GDM1 (cell line): ENCODE results near the gene FNTB.
A peak's percentile ranks its signal among the peaks of the same experiment; 100 is the strongest.

Source experiments
- DNase-seq: peaks from one replicate; lab custom pipeline; 2025; lab: John Stamatoyannopoulos, UW

Gene FNTB

DNA sequence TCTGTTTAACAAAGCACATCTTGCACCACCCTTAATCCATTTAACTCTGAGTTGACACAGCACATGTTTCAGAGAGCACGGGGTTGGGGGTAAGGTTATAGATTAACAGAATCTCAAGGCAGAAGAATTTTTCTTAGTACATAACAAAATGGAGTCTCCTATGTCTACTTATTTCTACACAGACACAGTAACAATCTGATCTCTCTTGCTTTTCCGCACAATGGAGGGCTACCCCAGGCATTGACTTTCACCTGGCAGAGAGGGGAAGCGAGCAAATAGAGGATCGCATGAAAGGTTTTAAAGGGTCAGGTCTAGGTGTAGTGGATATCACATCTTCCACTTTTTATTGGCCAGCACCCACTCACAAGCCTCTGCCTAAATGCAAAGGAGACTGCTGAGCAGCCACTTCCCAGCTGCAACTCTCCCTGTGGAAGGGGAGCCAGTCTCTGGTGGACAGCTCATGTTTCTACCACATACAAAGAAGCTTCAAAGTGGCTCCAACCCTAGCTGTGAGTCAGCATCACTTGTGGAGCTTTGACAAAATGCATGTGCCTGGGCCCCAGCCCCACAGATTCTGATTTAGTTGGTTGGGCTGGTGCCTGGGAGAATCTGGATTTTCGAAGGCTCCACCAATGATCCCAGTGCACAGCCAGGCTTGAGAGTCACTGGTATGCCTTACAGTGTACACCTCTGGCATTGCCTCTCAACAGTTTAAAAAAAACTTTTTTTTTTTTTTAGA is 7.2 kb upstream of the FNTB start:
- DNase-seq = no peak

DNA sequence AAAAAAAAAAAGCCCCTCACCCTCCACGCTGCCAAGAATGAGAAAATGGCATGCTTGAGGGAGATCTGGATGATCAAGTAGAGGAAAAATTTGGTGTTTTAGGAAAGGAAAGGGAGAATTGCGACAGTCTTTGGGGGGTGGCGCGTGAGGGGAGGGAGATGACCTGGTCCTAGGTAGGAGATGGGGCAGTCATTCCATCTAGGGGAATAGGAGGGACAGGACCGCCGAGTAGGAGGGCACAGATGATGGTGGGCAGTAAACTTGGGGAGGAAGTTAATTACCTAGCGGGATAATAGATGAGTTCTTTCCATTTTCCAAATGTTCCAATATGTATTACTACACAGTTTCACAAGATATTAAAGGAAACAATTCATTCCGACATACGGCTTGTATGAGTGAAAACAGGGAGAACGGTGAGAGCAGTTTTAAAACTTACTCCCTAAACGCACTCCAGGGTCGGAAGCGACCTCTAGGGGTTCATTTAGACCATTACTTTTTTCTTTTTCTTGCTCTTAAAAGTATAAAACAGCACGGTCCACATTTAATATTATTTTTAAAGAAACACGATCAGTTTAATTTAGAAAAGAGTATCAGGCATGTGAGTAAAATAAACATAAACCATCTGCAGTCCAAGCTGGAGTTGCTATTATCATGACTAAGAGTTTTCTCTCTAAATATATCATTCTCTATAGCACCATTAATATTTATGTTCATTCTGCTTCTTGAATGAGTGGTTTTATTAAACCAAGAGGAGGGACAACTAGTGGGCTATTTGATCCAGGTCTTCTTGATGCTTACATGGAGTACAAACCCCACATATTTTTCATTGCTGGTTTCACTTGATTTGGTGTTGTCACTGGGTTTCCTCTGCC is 3.0 kb upstream of the FNTB start:
- peak; percentile 25 for DNase-seq

DNA sequence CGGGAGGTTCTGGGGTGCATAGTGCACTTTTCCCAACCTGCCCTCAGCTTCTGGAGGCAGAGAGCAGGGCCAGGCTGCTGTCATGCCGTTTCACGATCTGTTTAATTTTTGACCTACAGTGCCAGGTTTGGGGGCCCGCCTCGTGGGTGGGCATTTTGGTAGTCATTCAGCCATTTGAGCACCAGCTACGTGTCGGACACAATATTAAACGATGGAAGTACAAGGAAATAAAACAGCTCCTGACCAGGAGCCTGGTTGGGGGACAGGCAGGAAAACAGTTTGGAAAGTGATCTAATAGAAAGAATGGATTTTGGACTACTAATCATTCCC is 708 bp downstream of the FNTB start:
- DNase-seq = no peak

DNA sequence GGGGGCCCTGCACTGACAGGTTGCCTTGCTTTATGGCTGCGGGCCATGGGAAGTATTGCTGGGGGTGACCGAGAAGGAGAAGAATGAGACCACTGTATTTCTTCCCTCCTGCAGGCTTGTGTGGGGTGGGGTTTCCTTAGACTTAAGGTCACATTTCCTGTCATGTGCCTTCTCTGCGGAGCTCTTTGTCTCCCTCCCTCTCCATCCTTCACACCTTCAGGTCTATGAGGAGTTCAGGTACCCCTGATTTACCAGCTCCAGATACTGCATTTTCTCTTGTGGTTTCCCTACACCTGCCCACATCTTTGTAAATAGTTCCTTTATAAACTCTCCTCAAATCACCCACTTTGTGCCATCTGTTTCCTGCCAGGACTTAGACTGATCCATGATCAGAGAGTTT is 3.6 kb downstream of the FNTB start:
- peak; percentile 42 for DNase-seq

DNA sequence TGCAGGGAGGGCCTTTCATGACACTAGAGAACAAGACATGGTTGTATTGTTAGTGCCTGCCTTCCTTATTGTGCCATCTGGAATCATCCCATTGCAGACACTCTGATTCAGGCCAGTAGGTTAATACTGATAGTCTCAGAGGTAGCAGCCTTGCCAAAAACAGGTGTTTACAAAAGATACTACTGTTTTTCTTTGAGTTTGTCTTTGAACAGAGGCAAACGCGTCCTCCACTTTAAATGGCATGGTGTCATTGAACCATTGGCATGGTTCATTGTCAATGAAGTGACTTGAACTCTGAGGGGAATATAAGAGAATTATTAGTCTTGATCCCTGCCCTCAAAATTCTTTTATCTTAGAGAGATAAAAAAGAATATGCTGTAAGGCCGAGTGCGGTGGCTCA is 4.2 kb downstream of the FNTB start:
- no peak for DNase-seq

DNA sequence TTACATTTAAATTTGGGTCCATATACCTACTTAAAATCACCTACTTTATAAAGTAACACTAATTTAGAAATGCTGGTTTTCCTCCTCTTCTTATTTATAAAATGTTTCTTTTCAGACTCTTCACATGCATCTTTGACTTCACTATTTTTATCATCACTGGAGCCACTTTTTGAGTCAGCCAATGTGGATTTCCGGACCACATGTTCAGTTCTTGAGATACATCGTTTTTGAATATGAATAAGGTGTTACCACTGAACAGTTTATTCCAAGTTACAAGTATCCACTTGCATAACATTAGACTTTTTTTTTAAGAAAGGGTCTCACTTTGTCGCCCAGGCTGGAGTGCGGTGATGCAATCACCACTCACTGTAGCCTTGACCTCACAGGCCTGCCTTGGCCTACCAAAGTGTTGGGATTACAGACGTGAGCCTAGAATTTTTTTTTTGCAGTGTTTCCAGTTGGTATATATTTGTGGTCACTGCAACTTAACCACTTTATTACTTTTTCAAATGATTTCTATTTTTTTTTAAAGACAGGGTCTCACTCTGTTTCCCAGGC is 5.7 kb downstream of the FNTB start:
- no peak for DNase-seq

DNA sequence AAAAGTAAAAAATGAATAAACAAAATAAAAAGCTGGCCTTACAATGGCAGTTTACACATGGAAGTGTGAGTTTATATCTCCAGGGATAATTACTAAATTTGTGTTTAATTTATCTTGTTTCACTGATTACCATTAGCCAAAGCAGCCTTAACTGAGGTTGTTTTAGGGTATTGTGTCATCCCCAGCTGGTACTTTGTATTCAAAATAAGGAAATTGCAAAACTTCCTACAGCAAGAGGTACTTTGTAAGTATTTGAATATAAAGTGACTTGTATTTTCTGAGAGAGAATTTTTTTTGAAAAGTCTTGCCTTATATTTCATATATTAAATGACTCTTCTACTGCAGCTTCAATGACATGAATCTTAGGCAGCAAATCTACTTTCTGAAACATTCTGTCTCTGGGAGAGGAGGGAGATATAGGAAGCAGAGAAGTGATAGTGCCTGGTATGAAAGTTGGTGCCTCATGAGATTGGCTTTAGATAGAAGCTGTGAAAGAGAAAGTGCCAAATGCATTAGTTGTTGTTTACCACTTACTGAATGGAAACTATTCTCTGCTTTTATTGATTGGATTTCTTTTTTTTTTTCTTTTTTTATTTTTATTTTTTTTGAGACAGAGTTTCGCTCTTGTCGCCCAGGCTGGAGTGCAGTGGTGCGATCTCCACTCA is 6.7 kb downstream of the FNTB start:
- no peak for DNase-seq

DNA sequence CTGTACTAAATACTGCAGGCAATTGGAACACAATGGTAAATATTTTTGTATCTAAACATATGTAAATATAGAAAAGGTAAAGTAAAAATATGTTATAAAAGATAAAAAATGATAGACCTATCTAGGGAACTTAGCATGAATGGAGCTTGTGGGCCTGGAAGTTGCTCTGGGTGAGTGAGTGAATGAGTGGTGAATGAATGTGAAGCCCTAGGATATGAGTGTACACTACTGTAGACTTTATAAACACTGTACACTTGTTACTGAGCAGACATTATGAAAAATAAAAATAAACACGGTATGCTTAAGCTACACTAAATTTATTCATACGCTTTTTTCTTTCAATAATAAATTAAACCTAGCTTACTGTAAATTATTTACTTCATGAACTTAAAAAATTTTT is 7.8 kb downstream of the FNTB start:
- DNase-seq = no peak

DNA sequence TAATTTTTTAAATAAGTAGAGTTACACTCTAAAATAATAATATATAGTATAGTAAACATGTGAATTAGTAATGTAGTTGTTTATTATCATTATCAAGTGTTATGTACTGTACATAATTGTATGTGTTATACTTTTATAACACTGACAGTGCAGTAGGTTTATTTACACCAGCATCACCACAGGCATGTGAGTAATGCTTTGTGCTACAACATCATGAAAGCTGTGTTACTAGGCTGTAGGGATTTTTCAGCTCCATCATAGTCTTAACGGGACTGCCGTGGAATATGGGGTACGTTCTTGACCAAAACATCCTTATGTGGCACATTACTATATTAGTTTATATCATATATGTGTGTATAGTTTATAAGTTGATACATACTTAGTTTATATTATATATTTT is 8.6 kb downstream of the FNTB start:
- DNase-seq = no peak

DNA sequence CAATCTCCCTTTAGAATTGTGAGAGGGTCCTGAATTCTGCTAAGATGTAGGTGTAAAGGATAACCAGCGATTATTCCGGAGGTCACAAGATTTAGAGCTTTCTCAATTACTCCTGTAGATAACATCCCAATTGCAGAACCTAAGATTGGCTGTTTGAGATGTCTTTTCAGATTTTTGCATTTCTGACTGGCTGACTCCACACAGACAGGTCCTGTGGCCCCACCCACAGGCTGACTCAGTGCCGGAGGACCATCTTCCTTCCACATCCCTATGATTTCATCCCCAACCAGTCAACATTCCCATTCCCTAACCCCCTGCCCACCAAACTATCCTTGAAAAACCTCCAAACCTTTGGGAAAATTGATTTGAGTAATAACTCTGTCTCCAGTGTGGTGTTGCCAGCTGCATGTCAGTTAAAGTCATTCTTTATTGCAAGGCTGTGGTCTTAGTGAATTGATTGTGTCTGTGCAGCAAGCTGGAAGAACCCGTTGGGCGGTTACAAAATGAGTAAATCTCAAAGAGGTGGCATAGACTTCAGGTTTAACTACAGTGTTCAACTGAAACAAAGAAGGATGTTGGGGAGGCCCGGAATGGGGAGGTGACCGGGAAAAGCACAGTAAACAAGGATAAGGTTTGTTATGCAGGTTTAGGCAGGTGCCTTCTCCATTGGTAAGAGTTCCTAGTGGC is 10.6 kb downstream of the FNTB start:
- DNase-seq = no peak

DNA sequence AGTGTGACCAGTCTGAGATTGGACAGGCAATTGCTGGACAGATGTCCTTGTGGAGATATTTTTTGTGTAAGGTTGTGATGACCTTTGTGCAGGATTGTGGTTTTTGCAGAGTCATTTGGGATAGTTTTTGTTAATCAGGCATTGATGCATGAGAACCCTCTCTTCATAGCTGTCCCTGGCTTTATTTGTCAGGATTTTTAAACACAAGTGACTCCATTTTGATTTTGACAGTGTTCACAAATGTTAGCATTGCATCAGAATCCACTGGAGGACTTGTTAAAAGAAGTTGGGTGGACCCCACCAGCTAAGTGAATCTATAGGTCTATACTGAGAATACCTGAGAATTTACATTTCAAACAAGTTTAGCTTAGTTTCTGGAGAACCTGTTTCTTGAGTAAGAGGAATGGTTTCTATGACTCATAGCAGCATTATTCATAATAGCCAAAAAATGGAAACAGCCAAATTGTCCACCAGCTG is 11.8 kb downstream of the FNTB start:
- no peak for DNase-seq

DNA sequence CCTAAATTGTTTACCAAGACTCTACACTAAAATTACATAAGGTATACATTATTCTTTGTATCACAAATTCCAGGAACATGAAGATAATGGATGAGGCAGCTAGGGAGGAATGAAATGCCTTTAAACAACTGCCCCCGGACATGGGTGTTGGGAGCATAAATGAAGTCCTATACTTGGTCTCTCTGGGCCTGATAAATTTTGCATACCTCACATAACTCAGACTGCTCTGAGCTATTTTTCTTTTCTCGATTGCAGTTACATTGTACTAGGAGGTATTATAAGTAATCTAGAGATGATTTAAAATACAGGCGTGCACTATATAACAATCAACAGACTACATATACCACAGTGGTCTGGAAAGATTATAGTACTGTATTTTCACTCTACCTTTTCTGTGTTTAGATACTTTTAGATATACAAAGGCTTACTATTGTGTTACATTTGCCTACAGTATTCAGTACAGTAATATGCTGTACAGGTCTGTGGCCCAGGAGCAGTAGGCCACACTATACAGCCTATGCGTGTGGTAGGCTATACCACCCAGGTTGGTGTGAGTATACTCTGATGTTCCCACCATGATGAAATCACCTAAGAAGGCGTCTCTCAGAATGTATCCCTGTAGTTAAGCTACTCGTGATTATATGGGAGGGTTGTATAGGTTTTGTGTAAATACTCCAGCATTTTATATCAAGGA is 14.3 kb downstream of the FNTB start:
- no peak for DNase-seq

DNA sequence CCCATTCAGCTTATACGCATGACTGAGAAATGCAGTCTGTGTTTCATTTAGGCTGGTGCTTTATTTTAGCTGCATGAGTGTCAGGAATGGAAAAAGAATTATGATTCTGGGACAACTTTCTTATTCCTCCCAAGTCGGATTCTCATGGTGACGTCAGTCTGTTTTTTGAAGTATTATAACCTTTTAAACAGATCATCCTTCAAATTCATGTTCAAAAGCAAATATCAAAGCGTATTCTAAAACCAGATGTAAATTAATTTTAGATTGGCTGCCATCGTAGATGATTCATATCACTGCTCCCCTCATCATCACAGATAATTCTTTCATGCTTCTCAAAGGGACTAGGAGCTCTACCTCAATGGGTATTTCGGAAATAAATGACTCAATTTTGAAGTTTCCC is 15.0 kb downstream of the FNTB start:
- no peak for DNase-seq

DNA sequence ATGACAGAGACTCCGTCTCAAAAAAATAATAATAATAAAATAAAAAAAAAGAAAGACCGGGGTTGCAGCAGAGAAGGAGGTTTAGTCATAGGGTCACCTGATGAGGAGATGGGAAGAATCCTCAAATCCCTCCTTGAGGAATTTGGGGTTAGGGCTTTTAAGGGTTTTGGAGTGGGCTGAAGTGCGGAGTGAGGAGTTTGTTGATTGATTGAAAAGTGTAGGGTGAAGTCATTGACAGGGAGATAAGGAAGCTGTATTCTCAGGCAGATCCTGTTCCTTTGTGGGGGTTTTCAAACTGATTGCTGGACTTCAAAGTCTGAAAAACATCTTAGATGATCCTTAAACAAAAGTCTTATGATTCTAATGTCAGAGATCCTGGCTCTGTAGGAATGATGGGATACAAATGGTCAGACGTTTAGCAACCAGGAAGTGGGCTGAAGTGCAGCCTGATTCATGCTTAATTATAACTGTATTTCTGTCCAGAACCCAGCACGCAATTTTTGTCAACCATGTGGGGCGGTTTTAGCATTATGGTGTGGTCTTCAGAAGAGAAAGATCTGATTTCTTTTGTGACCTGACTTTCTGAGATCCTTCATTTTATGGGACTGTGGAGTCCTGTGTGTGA is 16.0 kb downstream of the FNTB start:
- no peak for DNase-seq

DNA sequence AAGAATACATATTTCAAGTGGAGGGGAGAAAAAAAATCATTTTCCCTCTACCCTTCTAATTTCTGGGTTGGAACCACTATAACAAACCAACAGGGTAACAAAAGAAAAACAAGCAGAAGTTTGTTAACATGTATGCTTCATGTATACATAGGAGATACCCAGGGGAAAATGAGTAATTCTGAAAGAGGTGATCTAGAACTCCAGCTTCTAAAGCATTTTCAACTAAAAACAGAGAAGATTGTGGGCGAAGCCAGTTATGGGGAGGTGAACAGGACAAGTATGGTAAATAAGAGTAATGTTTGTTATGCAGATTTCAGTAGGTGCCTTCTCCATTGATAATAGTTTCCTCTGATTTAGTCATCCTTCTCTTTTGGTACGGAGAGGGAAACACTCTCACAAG is 16.7 kb downstream of the FNTB start:
- DNase-seq = no peak

DNA sequence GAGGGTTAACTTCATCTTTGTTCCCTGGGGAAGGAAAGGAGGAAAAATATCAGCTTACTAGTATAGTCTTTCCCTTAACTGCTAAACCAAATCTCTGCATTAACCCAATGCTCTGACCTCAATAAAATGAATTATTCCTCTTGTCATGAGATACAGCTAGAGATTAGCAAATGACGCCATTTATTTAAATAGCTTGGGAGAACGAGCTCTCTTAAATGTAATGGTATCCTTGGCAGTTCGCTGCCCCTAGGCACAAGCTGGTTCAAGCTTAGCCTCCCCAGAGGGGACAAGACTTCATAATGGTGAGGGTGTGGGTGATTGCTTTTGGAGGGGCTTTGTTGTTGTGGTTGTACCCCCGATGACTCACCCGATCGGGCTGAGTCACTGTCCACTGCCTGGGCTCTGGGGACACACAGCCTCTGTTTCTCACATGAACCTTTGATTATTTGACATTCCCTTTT is 19.6 kb downstream of the FNTB start:
- DNase-seq = no peak

DNA sequence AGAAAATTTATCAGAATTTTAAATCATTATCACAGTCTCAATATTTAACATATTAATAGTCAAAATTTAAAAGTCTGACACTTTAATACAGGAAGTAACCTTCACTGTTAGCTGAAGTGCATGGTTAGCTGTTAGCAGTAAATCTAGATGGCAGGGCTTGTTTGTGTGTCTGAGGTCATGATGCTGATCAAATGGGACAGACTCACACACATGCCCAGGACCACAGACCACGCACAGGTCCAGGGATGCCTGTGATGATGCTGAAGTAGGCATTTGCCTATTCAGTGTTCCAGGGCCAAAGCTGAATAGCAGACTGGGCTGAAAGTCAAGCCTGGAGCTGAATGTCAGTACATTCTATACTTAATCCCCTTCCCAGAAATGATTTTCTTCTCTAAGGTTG is 20.5 kb downstream of the FNTB start:
- DNase-seq = no peak

DNA sequence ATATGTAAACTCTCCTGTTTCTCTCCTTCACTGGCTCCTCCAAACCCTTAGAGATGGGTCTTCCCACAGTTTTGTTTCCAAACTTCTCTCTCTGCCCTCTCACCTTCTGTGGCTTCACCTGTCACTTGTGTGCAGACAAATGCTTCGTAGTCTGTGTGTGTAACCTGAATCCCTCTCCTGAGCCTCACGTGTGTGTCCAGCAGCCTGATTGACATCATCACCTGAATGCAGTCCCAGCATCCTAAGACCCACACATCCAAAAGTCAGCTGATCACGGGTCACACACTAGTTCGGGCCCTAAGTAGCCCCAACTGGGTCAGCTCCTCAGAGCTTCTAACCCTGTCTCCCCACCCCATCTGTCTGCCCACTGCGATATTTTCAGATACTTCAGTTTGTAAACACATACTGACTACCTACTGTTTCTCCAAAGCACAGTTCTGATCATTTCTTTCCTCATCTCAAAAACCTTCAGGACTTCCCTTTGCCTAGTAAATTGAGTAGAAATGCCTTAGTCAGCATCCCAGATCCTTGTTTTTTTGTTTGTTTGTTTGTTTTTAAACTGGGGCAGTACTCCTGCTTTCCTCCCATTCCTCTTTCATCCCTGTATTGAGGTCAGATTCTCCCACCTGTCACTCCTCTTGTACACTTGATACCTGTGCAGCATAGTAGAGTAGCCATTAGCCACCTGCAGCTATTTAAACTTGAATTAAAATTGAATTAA is 23.7 kb downstream of the FNTB start:
- DNase-seq = no peak

DNA sequence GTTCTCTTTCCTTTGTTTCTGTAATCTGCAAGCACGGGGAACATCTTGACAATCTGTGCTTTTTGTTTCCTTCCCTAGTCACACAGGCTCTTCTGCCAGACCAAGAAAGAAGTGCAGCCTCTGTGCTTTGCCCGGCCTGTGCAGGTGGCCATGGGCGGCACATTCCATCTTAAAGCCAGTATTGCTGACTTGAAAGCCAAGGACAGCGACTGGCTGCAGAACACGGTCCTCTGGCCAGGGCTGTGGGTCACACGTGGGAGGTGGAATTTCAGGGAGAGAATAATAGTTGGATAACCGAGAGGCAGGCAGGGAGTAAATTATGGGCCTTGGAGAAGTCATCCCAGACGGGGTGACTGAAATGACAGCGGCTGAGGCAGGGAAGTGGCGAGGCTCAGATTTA is 24.8 kb downstream of the FNTB start:
- no peak for DNase-seq

DNA sequence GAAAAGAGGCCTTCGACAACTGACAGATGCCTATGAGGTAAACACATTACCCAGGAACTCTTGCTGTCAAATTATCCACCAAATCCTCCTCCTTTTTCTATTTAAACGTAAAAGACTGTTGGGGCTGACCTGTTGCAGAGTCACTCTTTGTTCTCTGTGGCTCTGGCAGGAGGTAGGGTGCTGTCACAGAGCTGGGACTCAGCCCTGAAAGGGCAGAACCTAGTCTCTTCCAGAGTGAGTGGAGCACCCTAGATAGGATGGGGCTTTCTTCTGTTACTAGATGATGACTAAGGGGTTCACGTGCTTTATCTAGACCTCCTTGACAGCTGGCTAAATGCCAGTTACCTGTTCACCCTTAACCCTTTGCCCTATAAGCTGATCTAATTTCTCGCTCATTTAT is 25.7 kb downstream of the FNTB start:
- no peak for DNase-seq
